Measurements from ENCODE around the gene GFOD1.

GFOD1 gene

GRCh38 chr6:13315896-13316295 is 171.5 kb downstream of the GFOD1 start:
- no peak for DNase-seq (ENCODE audit: low read depth)

- DNase-seq (ENCODE audit: low read depth): no peak
These were observed 172.6 kb downstream of the GFOD1 start for GRCh38 chr6:13314806-13315205.

- no peak for DNase-seq (ENCODE audit: low read depth)
These were observed 176.2 kb downstream of the GFOD1 start for GRCh38 chr6:13311155-13311554.

- DNase-seq (ENCODE audit: low read depth): no peak
These were observed 179.1 kb downstream of the GFOD1 start for GRCh38 chr6:13308332-13308731.

Data from non-pigmented ciliary epithelial cell (primary cell).